ENCODE results near the gene ETV4. TPM values are rescaled to one million over a fixed set of nuclear protein-coding genes. Genes with fewer than 3 reads are reported as not detected.

ETV4 gene
- total and polyA plus RNA-seq, 2 donors from 2014 or later = 2.5 to 6.8 TPM

- no peak for FAIRE-seq
- H3K4me1 ChIP-seq (ENCODE audit: control insufficient read depth in 2 of 3, insufficient read depth in 2 of 3, low read depth in 1 of 3, low read length in 3 of 3) = peaks cover 3 to 5% (median 4%) of the 10 kb centered on the region in 3 donors
- no peak overlapping the region for H3K4me3 ChIP-seq (ENCODE audit: low read length in 3 of 3)
- no peak overlapping the region for H3K27ac ChIP-seq (ENCODE audit: low read depth in 2 of 2, low read length in 2 of 2)
- no peaks in the 10 kb centered on the region for H3K27me3 ChIP-seq (ENCODE audit: control insufficient read depth, insufficient read depth, low read length)
- no peak for DNase-seq
- no peaks in the 10 kb centered on the region for H3K9me3 ChIP-seq (ENCODE audit: control insufficient read depth in 2 of 3, insufficient read depth in 1 of 3, low read length in 3 of 3)
- H3K36me3 ChIP-seq (ENCODE audit: control insufficient read depth in 2 of 3, insufficient read depth in 3 of 3, low read length in 3 of 3) = no peaks in the 10 kb centered on the region
- TF ChIP-seq CTCF (IDR thresholded peaks at IDR 0.05; ENCODE audit: borderline replicate concordance, extremely low read depth, insufficient read depth) = no peak
- intact Hi-C loops (cut with DNase I) = no loop called here
- H3K9ac ChIP-seq (ENCODE audit: low read length in 3 of 3) = no peak overlapping the region
Measured at GRCh38 chr17:43581130-43581529, 35.0 kb upstream of the ETV4 start.

- Histone ChIP-seq H3K27me3 (ENCODE audit: control insufficient read depth, insufficient read depth, low read length) (no peaks in the 10 kb centered on the region), H3K9me3 (ENCODE audit: control insufficient read depth in 2 of 3, insufficient read depth in 1 of 3, low read length in 3 of 3) (no peaks in the 10 kb centered on the region), H3K4me3 (ENCODE audit: low read length in 3 of 3) (no peak overlapping the region), H3K27ac (ENCODE audit: low read depth in 2 of 2, low read length in 2 of 2) (no peak overlapping the region), H3K9ac (ENCODE audit: low read length in 3 of 3) (no peak overlapping the region), H3K36me3 (ENCODE audit: control insufficient read depth in 2 of 3, insufficient read depth in 3 of 3, low read length in 3 of 3) (no peaks in the 10 kb centered on the region), H3K4me1 (ENCODE audit: control insufficient read depth in 2 of 3, insufficient read depth in 2 of 3, low read depth in 1 of 3, low read length in 3 of 3) (peaks cover 1 to 5% (median 4%) of the 10 kb centered on the region in 3 donors)
- intact Hi-C loops (cut with DNase I) = loop anchor here (10.0 kb wide), 1 partner anchor 65 kb away; no protein-coding TSS in a partner anchor
- no peak for DNase-seq
- FAIRE-seq = no peak
- no peak for TF ChIP-seq CTCF (IDR thresholded peaks at IDR 0.05; ENCODE audit: borderline replicate concordance, extremely low read depth, insufficient read depth)
Measured at GRCh38 chr17:43579566-43580140, 33.5 kb upstream of the ETV4 start.

- H3K27ac ChIP-seq (ENCODE audit: low read depth in 2 of 2, low read length in 2 of 2) = no peak overlapping the region
- no peaks in the 10 kb centered on the region for H3K36me3 ChIP-seq (ENCODE audit: control insufficient read depth in 2 of 3, insufficient read depth in 3 of 3, low read length in 3 of 3)
- no peak overlapping the region for H3K4me3 ChIP-seq (ENCODE audit: low read length in 3 of 3)
- intact Hi-C loops (cut with DNase I) = loop anchor here (10.0 kb wide), 1 partner anchor 64 kb away; no protein-coding TSS in a partner anchor
- peak; percentile 76 to 90 (median 88) for DNase-seq
- H3K27me3 ChIP-seq (ENCODE audit: control insufficient read depth, insufficient read depth, low read length) = no peaks in the 10 kb centered on the region
- TF ChIP-seq CTCF (IDR thresholded peaks at IDR 0.05; ENCODE audit: borderline replicate concordance, extremely low read depth, insufficient read depth) = no peak
- H3K9ac ChIP-seq (ENCODE audit: low read length in 3 of 3) = no peak overlapping the region
- FAIRE-seq = no peak
- peaks cover 0 to 5% (median 4%) of the 10 kb centered on the region in 3 donors for H3K4me1 ChIP-seq (ENCODE audit: control insufficient read depth in 2 of 3, insufficient read depth in 2 of 3, low read depth in 1 of 3, low read length in 3 of 3)
- H3K9me3 ChIP-seq (ENCODE audit: control insufficient read depth in 2 of 3, insufficient read depth in 1 of 3, low read length in 3 of 3) = no peaks in the 10 kb centered on the region
Measured at GRCh38 chr17:43578699-43579565, 32.8 kb upstream of the ETV4 start.

Measured in kidney (tissue), 14 donors.